HepG2 (cell line): ENCODE data around the gene REPIN1. TPM values are rescaled to one million over a fixed set of nuclear protein-coding genes. Genes with fewer than 3 reads are reported as not detected.

Source experiments
- AGO1 ChIP-seq: fragments of 200-400 bp; formaldehyde crosslinking; IDR thresholded peaks from 2 replicates; pipeline ENCODE4 v1.6.1; 2017; ENCODE audit warnings: mild to moderate bottlenecking, low read depth, low read length, moderate library complexity; ENCODE audit not compliant: poor library complexity, severe bottlenecking
- CHD2 ChIP-seq: IDR thresholded peaks from 2 replicates; pipeline ENCODE4 v1.6.1; 2011; ENCODE audit warnings: low read depth, low read length, improper control_type of control experiment
- HOXA5 ChIP-seq: sonication (generic); formaldehyde crosslinking; IDR thresholded peaks from 2 replicates; pipeline ENCODE4 v1.4.0; 2020; ENCODE audit warnings: missing genetic modification reagents
- MEIS2 ChIP-seq: sonication (generic); formaldehyde crosslinking; IDR thresholded peaks from 2 replicates; pipeline ENCODE4 v1.9.0; 2021; ENCODE audit warnings: mild to moderate bottlenecking, missing genetic modification reagents
- MTF1 ChIP-seq: sonication (generic); formaldehyde crosslinking; IDR thresholded peaks from 2 replicates; pipeline ENCODE4 v1.5.0; 2020; ENCODE audit warnings: missing genetic modification reagents
- MXD4 ChIP-seq: IDR thresholded peaks from 2 replicates; pipeline ENCODE4 v1.6.1; 2016; ENCODE audit warnings: mild to moderate bottlenecking, missing biosample characterization, missing genetic modification reagents
- NR2C2 ChIP-seq: sonication (generic); formaldehyde crosslinking; IDR thresholded peaks from 2 replicates; pipeline ENCODE4 v1.4.0; 2020; ENCODE audit warnings: missing genetic modification reagents, mild to moderate bottlenecking, moderate library complexity, borderline replicate concordance
- PHB2 ChIP-seq: fragments of 450-650 bp; IDR thresholded peaks from 2 replicates; pipeline ENCODE4 v1.6.1; 2018; ENCODE audit not compliant: partially characterized antibody
- TBP ChIP-seq: sonication (generic); formaldehyde crosslinking; IDR thresholded peaks from 2 replicates; pipeline ENCODE4 v1.5.0; 2020; ENCODE audit warnings: missing genetic modification reagents
- YEATS4 ChIP-seq: sonication (generic); formaldehyde crosslinking; IDR thresholded peaks from 2 replicates; pipeline ENCODE4 v1.4.0; 2020; ENCODE audit warnings: missing genetic modification reagents, borderline replicate concordance
- YY1 ChIP-seq: IDR thresholded peaks from 2 replicates; pipeline ENCODE4 v1.6.1; 2011; ENCODE audit warnings: low read length, low read depth, moderate library complexity, mild to moderate bottlenecking; ENCODE audit not compliant: insufficient read depth, insufficient replicate concordance
- ZBTB20 ChIP-seq: sonication (generic); formaldehyde crosslinking; IDR thresholded peaks from 2 replicates; pipeline ENCODE4 v1.8.1; 2023; ENCODE audit warnings: missing genetic modification reagents, low read depth, mild to moderate bottlenecking, borderline replicate concordance
- ZBTB21 ChIP-seq: sonication (generic); formaldehyde crosslinking; IDR thresholded peaks from 2 replicates; pipeline ENCODE4 v1.4.0; 2020; ENCODE audit warnings: missing genetic modification reagents
- ZFP36L2 ChIP-seq: sonication (generic); formaldehyde crosslinking; IDR thresholded peaks from 2 replicates; pipeline ENCODE4 v1.4.0; 2020; ENCODE audit warnings: missing genetic modification reagents
- ZFP37 ChIP-seq: sonication (generic); formaldehyde crosslinking; IDR thresholded peaks from 2 replicates; pipeline ENCODE4 v1.4.0; 2020; ENCODE audit warnings: missing genetic modification reagents, borderline replicate concordance
- ZFY ChIP-seq: sonication (generic); formaldehyde crosslinking; IDR thresholded peaks from 2 replicates; pipeline ENCODE4 v1.4.0; 2020; ENCODE audit warnings: missing genetic modification reagents
- ZNF335 ChIP-seq: sonication (generic); formaldehyde crosslinking; IDR thresholded peaks from 2 replicates; pipeline ENCODE4 v1.4.0; 2020; ENCODE audit warnings: missing genetic modification reagents
- ZSCAN31 ChIP-seq: sonication (generic); formaldehyde crosslinking; IDR thresholded peaks from 2 replicates; pipeline ENCODE4 v1.5.0; 2020; ENCODE audit warnings: low read depth, mild to moderate bottlenecking, missing genetic modification reagents
- polyA plus RNA-seq, 8 experiments: library from polyadenylated mRNA; depleted of rRNA in 3 of 8; stranded (reverse) in 7 of 8; unstranded in 1 of 8; fragments of >200 nt; fragmentation: Illumina TruSeq in 4 of 8; extraction: Trizol in 4 of 8; gene quantifications; 2 replicates each; pipeline versions ENCODE4 v1.2.1 to v1.2.3, GENCODE V29; 2011 to 2016; ENCODE audit warnings: low read depth in 4 of 8, missing spikeins in 1 of 8, mixed read lengths in 1 of 8; ENCODE audit not compliant: insufficient read depth in 1 of 8
- total RNA-seq, 5 experiments: library from RNA; depleted of rRNA; stranded (reverse); fragments of >200 nt; fragmentation: Illumina TruSeq; extraction: Trizol; gene quantifications; 2 replicates each; pipeline ENCODE4 v1.2.3, GENCODE V29; 2016; ENCODE audit warnings: low read depth in 1 of 5
- TF ChIP-seq, protein P1 (sequence below): sonication (generic); formaldehyde crosslinking; IDR thresholded peaks from 2 replicates; pipeline ENCODE4 v1.8.1; 2022; ENCODE audit warnings: low read depth, mild to moderate bottlenecking, missing genetic modification reagents
- TF ChIP-seq, protein P2 (sequence below): sonication (generic); formaldehyde crosslinking; IDR thresholded peaks from 2 replicates; pipeline ENCODE4 v1.8.1; 2023; ENCODE audit warnings: mild to moderate bottlenecking, missing genetic modification reagents
- TF ChIP-seq, protein P3 (sequence below): sonication (generic); formaldehyde crosslinking; IDR thresholded peaks from 2 replicates; pipeline ENCODE4 v1.9.0; 2022; ENCODE audit warnings: low read depth, missing genetic modification reagents

REPIN1 gene
- total and polyA plus RNA-seq, 2 of the 13 experiments (the other 11 are each of a cell fraction or from before 2014, with no cell fraction given), result 69.9 to 108 TPM

DNA sequence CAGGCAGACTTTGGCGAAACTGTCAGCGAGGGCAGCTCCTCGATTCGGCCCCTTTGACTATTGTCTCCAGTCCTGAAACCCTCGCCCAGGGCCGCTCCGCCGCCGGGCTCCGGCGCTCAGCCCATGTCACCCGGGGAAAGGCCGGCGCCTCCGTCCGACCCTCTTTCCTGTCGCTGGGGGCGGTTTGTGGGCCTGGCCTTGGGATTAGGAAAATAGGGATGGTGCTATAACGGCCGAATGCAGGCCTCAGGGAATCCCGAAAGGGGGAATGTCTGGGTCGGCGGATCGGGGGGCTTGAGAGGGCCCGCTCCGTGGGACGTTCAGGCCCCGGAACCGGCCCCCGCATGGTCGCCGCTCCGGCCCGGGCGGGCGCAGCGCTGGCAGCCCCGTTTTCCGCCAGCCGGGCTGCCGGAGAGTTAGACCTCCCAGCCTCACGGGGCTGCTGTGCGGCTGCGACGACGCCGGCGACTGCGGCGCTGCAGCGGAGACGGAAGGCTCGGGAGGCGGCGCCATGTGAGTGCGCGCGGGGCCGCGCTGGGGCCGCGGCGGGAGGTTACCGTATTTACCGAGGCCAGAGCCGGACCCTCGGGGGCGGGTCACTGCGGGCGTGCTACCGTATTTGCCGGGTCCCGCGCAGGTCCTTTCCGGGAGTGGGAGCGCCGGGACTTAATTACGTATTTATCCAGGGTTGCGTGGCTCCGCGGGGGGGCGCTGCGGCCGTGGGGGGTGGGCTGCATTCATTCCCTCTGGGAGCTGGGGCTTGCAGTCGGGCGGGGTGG lies 36.4 kb downstream of the REPIN1 start (continued):
- TF ChIP-seq ZFP36L2 (no peak), ZSCAN31 (CRISPR knock-in tag) (0 out of 2 replicates have a peak, but pooled peaks have one; percentile 49), ZBTB20 (0 out of 2 replicates have a peak, but pooled peaks have one; percentile 14), NR2C2 (CRISPR knock-in tag) (no peak; the same call in none of the 2 replicates), ZFY (CRISPR knock-in tag) (peak; percentile 91), AGO1 (peak; percentile 50), YY1 (peak; percentile 90), TBP (CRISPR knock-in tag) (no peak), MTF1 (CRISPR knock-in tag) (no peak), MEIS2 (no peak), ZNF335 (CRISPR knock-in tag) (no peak), CHD2 (no peak), MXD4 (CRISPR knock-in tag) (no peak; the same call in 1 of the 2 replicates), PHB2 (no peak), ZBTB21 (CRISPR knock-in tag) (no peak), ZFP37 (CRISPR knock-in tag) (no peak), YEATS4 (CRISPR knock-in tag) (peak; percentile 32; the same call in 1 of the 2 replicates), HOXA5 (no peak)
- TF ChIP-seq, protein P1, sequence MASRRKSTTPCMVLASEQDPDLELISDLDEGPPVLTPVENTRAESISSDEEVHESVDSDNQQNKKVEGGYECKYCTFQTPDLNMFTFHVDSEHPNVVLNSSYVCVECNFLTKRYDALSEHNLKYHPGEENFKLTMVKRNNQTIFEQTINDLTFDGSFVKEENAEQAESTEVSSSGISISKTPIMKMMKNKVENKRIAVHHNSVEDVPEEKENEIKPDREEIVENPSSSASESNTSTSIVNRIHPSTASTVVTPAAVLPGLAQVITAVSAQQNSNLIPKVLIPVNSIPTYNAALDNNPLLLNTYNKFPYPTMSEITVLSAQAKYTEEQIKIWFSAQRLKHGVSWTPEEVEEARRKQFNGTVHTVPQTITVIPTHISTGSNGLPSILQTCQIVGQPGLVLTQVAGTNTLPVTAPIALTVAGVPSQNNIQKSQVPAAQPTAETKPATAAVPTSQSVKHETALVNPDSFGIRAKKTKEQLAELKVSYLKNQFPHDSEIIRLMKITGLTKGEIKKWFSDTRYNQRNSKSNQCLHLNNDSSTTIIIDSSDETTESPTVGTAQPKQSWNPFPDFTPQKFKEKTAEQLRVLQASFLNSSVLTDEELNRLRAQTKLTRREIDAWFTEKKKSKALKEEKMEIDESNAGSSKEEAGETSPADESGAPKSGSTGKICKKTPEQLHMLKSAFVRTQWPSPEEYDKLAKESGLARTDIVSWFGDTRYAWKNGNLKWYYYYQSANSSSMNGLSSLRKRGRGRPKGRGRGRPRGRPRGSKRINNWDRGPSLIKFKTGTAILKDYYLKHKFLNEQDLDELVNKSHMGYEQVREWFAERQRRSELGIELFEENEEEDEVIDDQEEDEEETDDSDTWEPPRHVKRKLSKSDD (CRISPR knock-in tag), result peak; percentile 76
- TF ChIP-seq, protein P2, sequence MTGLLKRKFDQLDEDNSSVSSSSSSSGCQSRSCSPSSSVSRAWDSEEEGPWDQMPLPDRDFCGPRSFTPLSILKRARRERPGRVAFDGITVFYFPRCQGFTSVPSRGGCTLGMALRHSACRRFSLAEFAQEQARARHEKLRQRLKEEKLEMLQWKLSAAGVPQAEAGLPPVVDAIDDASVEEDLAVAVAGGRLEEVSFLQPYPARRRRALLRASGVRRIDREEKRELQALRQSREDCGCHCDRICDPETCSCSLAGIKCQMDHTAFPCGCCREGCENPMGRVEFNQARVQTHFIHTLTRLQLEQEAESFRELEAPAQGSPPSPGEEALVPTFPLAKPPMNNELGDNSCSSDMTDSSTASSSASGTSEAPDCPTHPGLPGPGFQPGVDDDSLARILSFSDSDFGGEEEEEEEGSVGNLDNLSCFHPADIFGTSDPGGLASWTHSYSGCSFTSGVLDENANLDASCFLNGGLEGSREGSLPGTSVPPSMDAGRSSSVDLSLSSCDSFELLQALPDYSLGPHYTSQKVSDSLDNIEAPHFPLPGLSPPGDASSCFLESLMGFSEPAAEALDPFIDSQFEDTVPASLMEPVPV (CRISPR knock-in tag), result 0 out of 2 replicates have a peak, but pooled peaks have one; percentile 22
- TF ChIP-seq, protein P3, sequence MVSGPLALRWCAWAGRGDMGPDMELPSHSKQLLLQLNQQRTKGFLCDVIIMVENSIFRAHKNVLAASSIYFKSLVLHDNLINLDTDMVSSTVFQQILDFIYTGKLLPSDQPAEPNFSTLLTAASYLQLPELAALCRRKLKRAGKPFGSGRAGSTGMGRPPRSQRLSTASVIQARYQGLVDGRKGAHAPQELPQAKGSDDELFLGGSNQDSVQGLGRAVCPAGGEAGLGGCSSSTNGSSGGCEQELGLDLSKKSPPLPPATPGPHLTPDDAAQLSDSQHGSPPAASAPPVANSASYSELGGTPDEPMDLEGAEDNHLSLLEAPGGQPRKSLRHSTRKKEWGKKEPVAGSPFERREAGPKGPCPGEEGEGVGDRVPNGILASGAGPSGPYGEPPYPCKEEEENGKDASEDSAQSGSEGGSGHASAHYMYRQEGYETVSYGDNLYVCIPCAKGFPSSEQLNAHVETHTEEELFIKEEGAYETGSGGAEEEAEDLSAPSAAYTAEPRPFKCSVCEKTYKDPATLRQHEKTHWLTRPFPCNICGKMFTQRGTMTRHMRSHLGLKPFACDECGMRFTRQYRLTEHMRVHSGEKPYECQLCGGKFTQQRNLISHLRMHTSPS (CRISPR knock-in tag), result peak; percentile 4; the same call in 1 of the 2 replicates
